SK-N-SH (cell line): ENCODE results near the gene METRNL.

Experiments used
- CTCF ChIP-seq: fragments of 200-600 bp; sonication (generic); IDR thresholded peaks from 2 replicates; pipeline ENCODE4 v1.6.1; 2017; ENCODE audit warnings: antibody characterized with exemption, mild to moderate bottlenecking, moderate library complexity
- FOXM1 ChIP-seq: IDR thresholded peaks from 2 replicates; pipeline ENCODE4 v1.4.0; 2012; ENCODE audit warnings: low read depth, mild to moderate bottlenecking
- GABPA ChIP-seq: IDR thresholded peaks from 2 replicates; pipeline ENCODE4 v1.4.0; 2012; ENCODE audit warnings: low read depth, mild to moderate bottlenecking
- MXI1 ChIP-seq: IDR thresholded peaks from 2 replicates; pipeline ENCODE4 v1.6.1; 2012; ENCODE audit warnings: mild to moderate bottlenecking, low read depth, low read length, improper control_type of control experiment
- POLR2AphosphoS5 ChIP-seq: IDR thresholded peaks from 2 replicates; pipeline ENCODE4 v1.6.1; 2012; ENCODE audit warnings: low read depth, low read length
- REST ChIP-seq: IDR thresholded peaks from 2 replicates; pipeline ENCODE4 v1.6.1; 2012; ENCODE audit warnings: mild to moderate bottlenecking, low read depth, low read length, moderate library complexity
- TCF12 ChIP-seq: IDR thresholded peaks from 2 replicates; pipeline ENCODE4 v1.4.0; 2012

DNA sequence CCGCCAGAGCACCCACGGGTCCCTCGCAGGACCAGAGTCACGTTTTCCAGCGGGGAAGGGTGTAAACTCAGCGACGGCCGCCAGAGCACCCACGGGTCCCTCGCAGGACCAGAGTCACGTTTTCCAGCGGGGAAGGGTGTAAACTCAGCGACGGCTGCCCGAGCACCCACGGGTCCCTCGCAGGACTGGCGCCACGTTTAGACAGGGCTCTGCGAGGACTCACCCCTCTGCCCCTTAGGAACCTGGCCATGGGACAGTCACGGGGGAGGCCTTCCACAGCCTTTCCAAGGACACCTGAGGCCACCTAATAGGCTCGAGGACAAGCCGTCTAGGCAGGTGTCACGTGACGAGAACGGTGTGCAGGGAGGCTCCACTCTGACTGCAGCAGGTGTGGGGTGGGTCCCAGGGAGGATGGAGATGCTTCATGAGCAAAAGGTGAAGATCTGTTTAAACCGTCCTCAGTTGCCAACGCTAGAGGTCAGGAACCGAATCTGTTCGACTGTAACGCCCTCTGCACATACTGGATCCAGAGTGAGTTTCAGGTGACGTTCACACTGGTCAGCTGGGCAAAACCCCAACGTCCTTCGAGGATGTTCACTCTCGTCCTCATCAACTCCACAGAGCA lies 48.0 kb upstream of the METRNL start:
- TF ChIP-seq MXI1 = no peak
- TF ChIP-seq CTCF = no peak
- no peak for TF ChIP-seq FOXM1
- TF ChIP-seq POLR2AphosphoS5 = no peak
- TF ChIP-seq GABPA = no peak
- no peak for TF ChIP-seq TCF12
- TF ChIP-seq REST = no peak
